HG03060 (cell line): ENCODE data around the gene RNF121.

ENCODE experiments used
- ATAC-seq: cut with Tn5 transposase; IDR thresholded peaks from one replicate; pipeline ENCODE4 v1.9.1; 2021; ENCODE audit warnings: low read depth, moderate number of reproducible peaks; ENCODE audit not compliant: unreplicated experiment

Gene RNF121

GRCh38 chr11:72003776-72004171 lies 74.9 kb downstream of the RNF121 start:
- ATAC-seq, result no peak

DNA sequence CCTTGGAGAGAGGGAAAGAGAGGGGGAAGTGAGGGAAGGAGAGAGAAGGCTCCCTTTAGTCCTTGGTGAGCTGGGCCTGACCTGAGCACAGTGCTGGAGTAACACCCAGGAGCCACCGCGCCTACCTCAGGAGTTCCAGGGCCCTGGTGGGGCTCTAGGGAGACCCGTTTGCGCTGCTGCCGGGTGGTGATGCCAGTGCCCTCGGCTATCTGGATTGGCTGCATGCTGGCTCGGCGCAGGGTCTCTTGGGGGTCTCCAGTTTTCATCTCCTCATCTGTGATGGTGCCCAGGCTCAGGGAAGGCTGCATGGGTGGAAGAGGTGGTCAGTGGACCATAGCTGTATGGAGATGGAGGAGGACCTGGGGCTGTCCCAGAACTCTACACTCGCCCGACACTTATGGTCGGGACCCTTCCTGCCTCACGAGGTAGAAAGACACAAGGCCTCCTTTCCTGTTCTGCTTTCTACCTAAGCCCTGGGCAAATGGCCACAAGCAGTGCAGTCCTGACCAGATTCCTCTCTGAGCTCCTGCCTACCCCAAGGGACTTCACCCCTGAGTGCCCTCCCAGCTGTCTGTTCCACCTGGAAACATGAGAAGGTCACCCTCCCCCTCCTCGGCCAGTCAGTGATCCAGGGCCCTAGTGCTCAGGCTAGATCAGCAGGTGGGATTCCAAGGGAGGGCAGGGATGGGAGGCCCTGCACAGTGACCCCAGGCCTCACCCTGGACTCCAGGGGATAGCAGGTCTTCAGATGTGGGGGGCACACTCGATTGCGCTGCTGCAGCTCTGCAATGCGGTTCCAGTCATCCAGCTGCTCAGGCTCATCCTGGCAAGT lies 75.9 kb downstream of the RNF121 start:
- ATAC-seq, result no peak

DNA sequence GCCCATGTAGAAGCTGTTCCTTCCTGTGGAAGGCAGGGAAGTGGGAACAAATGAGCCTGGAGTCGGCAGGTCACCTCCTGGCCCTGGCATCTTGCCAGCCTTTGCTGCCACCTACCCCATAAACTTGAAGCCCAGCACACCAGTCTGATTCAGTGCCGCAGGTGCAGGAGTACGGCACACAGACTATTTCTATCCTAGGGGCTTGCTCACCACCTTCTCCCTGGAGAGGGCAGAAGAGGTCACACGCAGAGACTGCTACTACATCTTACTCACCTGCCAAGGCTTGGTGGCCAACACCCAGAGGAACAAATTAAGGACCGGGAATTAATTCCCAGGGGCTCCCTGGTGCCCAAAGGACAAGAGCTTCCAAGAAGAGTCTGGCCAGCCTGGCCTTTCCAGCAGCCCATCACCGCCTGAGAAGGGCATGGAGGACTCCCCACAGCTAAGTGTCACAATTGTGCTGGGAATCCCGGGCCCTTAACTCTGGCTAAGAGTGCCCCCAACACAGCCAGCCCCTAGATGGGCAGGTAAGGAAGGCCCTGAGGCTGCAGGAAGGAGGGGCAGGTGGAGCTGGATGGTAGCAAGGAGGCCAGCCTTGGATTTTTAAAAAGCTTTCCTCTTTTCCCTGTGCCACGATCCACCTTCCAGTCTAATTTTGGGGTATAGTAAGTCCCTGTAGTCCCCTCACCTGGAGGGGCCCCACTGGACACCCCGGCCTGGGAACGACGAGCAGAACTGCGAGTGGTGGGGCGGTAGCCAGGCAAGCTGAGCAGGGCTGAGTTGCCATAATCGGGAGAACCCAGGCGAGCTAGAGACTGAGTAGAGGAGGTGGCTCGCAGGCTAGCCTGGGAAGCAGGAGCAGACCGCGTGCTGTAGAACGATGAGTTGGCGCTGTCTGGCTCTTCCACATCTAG lies 76.8 kb downstream of the RNF121 start:
- ATAC-seq, result no peak

DNA sequence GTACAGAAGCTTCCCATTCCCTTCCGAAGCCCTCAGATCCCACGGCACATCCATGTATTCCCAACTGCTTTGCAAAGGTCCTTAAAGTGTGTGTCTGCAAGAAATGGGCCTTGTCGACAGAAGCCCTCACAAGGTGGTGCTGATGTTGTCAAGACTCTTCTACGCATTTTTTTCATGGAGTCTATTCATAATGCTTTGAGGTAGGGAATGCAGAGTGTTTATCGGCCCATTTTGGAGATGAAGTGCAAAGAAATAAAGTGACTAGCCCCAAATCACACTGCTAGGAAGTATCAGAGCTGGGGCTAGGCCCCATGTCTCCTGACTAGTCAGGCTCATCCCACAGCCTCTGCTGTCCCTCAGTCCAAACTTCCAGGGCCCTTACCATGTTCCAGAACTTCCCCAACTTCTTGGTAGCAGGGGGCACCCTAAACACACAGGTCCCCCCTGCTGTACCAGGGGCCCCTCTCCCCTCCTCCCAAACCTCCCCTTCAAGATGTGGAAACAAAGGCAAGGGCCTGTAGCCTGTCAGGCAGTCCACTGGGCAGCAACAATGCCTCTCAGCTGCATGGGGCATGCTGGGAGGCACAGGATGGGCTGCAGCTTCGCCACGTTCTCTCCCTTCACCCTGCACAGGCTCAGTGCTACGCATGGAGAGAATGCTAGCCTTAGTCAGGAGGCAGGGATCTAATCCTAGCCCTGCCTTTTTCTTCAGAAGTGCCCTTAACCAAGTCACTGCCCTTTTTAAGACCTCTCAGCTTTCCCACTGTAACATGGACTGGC lies 77.7 kb downstream of the RNF121 start:
- no peak for ATAC-seq

DNA sequence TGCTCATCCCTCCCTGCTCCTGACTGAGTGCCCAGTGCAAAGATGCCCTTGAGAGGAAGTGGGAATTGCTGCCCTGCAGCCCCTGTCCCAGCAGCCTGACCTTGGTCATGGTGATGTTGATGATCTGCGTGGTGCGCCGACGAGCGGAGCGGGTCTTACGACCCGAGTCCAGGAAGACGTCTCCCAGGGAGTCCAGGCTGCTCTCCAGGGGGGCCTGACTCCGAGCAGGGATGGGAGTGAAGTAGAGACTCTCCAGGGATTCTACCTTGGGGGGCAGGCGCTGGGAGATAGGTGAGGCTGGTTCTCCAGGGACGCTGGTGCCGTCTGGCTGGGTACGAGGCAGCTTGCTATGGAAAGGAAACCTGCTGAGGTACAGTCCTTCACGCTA lies 78.2 kb downstream of the RNF121 start:
- no peak for ATAC-seq

DNA sequence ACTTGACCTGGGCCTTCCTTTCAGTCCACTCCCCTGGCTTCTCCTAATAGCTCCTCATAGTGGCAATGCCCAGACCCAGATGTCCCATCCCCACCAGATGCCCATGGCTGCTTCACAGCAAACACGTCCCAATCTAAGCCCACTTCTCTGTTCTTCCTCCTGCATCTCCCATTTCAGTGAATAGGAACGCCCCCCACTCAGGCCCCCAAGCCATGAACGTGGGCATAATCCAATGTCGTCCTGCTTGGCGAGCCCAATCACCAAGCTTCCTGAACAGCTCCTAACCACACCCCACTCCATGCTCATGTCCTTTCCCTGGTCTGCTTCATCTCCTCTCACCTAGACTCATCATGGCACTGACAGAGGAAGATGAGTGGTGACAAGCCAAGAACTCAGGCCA lies 78.7 kb downstream of the RNF121 start:
- no peak for ATAC-seq

DNA sequence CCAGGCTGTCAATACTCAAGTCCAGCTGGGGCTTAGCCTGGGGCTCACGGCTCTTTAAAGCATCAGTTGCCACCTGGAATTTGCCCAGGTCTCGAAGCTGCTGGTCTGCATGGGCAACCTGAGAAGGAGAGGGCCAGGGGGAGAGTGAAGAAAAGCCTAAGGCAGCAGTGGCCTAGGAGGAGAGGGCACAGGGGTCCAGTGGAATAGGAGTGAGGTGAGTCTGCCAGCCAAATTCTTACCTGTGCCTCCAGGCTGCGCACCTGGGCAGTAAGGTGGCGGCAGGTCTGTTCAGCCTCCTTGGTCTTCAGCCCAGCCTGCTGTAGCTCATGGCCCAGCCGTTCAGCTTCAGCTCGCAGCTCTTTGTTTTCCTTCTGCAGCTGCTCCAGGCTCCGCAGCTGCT lies 79.9 kb downstream of the RNF121 start:
- no peak for ATAC-seq

DNA sequence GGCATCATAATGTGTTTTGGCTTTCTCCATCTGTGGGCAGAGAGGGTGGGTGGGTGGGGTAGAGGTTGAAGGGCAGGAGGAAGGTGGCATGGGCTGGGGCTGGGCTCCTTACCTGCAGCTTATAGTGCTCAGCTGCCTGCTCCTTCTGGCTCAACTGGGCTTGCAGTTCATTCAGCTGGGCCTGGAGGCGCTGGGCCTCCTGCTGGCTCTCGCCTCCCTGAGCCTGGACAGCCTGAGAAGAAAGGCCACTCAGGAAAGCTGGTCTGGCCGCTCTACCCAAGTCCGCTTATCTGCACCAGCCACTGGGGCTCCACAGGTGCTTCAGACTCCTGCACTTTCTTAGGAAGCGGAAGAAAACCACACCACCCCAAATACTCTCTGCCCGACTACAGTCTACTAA lies 80.3 kb downstream of the RNF121 start:
- ATAC-seq, result no peak

GRCh38 chr11:72010529-72011233 lies 81.8 kb downstream of the RNF121 start:
- no peak for ATAC-seq

GRCh38 chr11:72012091-72012630 lies 83.3 kb downstream of the RNF121 start:
- no peak for ATAC-seq

DNA sequence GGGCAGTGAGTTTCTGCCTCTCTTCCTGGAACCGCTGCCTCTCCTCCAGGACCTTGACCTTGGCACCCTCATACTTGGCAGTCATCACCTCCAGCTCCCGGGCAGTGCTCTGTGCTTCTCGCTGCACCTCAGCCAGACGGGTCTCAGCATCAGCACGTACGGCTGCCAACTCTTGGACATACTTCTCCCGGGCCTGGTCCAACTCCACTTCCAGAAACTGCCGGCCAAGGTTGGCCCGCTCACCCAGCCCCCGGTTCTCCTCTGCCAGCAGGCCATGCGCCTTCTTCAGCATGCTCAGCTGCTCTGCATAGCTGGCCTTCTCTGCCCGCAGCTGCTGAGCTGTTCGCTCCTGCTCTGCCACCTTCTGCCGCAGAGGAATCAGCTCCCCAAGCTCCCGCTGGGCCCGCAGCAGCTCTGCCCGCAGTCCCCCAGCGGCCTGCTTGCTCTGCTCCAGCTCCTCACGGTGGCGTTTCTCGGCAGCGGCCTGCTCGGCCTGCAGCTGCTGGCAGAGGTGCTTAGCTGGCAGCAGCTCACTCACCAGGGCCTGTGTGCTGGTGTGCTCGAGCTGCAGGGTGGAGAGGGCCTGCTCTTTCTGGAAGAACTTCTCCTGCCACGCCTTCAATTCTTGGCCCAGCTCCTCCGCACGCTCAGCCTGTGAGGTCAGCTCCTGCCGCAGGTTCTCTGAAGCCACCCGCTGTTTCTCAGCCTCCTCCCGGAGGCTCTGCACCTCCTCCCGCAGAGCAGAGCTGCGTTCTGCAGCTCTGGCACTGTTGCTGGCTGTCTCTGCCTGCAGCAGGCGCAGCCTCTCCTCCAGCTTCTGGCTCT lies 84.3 kb downstream of the RNF121 start:
- ATAC-seq, result no peak

DNA sequence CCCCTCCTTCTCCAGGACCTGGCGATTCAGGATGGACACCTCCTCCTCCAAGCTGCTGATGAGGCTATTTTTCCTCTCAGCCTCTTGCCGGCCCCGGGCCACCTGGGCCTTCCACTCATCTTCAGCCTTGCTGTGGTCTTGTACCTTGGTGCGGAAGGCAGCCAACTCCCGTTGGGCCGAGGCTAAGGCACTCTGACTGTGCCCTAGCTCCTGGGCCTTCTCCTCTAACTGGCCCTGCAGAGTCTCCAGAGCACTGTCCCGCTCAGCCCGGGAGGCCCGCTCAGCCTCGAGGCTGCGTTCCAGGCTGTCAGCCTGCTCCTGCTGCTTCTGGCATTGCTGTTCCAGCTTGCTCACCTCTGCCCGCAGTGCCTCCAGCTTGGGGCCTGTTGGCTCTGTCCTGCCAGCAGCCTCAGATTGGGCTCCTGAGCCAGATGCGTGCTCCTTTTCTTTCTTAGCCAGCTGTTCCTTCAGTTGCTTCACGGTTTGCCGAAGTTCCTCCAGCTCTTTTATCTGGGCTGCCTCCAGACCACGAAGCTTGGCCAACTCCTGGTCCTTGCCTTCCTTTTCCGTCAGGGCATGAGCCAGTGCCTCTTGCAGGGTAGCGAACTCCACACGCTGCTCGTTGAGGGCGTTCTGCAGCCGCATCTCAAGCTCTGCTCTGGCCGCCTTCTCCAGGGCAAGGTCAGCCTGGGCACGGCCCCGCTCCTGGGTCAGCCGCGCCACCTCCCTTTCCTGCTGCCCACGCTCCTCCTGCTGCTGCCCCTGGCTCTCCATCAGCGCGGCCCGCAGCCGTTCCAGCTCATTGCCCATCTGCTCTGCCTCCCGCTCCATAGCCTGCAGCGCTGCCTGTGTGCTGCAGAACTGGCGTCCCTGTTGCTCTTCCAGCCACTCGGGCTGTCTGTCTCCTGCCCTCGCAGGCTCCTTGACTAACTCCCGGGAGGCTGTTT lies 85.2 kb downstream of the RNF121 start:
- no peak for ATAC-seq

- ATAC-seq, result no peak
Observed at GRCh38 chr11:72014761-72015320, 86.0 kb downstream of the RNF121 start.

DNA sequence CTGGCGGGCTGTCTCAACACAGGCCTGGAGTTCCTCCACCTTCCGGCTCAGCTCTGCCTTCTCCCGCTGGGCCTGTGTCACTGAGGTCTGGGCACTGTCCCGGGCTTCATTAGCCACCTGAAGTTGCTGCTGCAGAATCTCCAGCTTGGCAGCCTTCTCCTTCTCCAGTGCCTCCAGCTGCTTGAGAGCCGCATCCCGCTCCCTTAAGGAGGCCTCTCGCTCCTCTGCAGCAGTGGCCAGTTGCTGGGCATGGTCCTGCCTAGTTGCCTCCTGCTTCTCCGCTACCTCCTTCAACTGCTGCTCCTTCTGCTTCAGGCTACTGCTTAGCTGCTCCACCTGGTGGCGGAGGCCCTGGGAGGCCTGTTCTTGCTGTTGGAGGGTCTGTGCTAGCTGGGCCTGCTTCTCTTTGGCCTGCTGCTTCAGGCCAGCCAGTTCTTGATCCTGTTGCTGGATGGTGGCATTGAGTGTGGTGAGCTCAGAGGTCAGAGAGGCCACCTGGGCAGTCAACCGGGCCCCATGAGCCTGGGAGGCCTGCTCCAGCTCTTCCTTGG lies 86.7 kb downstream of the RNF121 start:
- no peak for ATAC-seq

GRCh38 chr11:72018171-72018570 lies 89.3 kb downstream of the RNF121 start:
- no peak for ATAC-seq

DNA sequence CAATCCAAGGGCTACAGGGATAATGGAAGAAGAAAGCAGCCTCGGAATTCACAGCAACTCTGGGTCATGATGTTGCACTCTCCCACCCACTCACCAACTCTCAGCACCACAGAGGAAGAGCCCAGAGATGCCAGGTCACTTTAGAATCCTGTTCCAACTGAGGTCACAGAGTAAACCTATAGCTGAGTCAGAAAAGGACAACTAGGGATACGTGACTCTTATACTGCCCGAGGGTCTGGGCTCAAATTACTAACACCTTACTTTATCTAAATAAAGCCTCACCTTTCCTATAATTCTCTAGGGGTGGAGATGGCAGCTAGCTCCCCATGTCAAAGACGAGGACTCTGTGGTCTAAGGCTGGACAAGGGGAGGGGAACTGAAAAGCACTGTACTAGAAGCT lies 94.5 kb downstream of the RNF121 start:
- no peak for ATAC-seq

DNA sequence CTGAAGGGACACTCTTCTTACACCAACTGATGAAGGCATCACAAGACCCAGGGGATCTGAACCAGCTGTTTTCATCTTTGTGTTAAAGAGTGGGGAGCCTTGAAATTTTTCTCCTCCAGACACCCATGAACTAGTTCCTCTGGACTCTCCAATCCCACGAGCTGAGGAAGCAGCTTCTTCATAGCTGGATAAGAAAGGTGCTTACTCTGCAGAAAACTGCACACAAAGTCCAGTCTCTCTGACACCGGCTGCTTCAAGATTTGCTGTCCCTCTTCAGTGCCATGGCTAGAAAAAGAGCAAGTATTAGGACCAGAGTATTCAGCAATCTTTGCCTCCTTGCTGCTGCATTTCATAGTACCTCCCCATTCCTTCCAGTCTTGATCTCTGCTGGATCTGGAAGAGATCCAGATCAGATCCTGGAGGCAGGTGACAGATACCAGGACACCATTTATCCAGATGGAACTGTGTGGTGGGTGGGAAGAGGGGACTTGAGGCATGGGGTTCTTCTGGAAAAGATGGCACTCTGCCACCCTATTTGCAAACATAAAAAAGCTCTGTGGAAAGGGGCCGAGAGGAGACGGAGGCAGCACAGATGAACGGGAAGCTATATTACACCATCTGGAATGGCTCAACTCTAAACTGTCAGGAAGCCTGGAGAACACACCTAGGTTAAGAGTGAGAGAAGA lies 95.4 kb downstream of the RNF121 start:
- no peak for ATAC-seq
